HPDE6-E6E7 (cell line): ENCODE results near the gene MMP15.
"Not testable (repeated sequence)": the region's sequence is repeated elsewhere in the genome, so short reads cannot be mapped to it uniquely, and the experiment has no call there.

Experiments used
- DNase-seq: peaks from one replicate; pipeline ENCODE4 v3.0.0; 2011; ENCODE audit warnings: missing footprints; ENCODE audit errors: extremely low spot score

The MMP15 gene

DNA sequence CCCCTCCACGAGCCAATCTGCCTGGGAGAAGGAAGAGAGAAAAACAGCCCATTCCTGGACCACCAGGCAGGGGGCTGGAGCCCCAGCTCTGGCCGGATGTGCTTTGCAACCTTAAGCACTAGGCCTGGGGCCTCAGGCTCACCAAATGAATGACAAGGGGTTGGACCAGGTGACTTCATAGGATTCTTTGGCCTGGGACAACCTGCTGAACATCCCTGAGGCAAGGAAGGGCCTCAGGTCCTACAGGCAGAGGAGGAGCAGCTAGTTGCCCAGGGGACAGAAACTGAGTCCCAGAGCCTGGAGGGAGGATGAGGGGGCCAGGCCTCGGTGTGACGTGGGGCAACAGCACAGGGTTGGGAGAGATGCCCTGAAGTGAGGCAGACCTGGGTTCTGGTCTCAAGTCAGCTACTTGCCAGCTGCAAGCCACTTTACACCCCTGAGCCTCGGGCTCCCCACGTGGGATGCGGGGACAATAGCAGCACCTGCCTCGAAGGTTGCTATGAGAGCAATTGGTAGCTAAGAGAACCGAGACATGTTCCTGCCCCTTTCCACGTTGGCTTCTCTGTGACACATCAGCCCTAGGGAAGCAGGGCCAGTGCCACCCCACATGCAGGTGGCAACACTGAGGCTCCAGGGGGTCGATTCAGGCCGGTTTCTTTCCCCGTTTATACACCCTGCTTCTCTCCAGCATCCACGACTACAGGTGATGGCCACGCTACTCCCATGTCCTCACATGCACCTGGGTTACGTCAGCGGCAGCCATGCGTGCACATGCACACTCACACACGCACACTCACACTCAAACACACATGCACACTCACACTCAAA is 61.0 kb downstream of the MMP15 start:
- no peak for DNase-seq

DNA sequence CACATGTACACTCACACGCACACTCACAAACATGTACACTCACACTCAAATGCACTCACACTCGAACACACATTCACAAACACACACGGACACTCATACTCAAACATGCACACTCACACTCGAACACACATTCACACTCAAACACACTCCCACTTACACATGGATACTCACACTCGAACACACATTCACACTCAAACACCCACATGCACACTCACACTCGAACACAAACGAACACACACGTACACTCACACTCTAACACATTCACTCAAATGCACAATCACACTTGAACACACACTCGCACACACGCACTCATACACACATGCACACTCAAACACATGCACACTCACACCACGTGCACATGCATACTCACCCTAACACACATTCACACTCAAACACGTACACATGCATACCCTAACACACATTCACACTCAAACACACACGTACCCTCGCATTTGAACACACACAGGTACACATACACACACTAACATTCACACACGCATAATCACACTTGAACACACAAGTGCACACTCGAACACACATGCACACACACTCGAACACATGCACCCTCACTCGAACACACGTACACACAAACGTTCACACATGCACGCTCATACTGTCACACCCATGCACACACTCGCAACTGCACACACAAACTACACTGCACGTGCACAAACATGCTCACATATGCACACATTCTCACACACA is 61.8 kb downstream of the MMP15 start:
- no peak for DNase-seq

DNA sequence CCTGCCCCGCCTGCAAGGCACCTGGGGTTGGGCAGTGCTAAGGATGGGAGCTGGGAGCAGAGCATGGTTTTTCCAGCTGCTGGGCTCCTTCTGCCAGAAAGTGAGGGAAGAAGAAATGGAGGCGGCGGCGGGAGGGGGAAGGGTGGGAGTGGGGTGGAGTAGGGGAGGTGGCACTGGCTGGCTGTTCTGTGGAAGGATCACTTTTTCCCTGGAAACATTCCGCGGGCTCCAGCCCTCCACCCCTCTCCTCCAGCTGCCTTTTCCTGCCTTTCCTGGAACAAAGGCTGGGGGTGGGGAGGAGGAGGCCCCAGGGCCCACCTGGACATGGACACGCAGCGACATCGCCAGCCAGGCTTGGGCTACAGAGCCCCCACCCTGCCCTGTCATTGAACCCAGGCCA is 62.5 kb downstream of the MMP15 start:
- DNase-seq: no peak

DNA sequence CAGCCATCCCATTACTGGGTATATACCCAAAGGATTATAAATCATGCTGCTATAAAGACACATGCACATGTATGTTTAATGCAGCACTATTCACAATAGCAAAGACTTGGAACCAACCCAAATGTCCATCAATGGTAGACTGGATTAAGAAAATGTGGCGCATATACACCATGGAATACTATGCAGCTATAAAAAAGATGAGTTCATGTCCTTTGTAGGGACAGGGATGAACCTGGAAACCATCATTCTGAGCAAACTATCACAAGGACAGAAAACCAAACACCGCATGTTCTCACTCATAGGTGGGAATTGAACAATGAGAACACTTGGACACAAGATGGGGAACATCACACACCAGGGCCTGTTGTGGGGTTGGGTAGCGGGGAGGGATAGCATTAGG is 64.8 kb downstream of the MMP15 start:
- DNase-seq: not testable (repeated sequence)

DNA sequence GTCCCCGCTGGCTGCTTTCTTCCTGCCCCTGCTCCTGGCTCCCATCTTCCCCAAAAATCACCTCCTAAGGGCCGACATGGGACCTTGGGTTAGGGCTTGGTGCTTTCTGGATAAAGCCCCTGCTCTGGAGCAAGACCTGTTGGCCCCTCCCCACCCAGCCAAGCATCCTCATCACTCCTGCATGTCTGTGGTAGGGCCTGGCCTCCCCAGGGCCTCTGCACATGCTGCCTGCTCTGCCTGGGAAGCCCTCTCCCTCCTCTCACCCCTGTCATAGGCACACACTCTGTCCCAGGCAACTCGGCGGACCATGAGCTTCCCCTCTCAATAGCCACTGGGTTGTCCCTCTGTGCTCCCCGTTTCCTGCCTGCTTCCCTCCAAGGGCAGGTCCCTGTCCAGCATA is 68.5 kb downstream of the MMP15 start:
- no peak for DNase-seq

DNA sequence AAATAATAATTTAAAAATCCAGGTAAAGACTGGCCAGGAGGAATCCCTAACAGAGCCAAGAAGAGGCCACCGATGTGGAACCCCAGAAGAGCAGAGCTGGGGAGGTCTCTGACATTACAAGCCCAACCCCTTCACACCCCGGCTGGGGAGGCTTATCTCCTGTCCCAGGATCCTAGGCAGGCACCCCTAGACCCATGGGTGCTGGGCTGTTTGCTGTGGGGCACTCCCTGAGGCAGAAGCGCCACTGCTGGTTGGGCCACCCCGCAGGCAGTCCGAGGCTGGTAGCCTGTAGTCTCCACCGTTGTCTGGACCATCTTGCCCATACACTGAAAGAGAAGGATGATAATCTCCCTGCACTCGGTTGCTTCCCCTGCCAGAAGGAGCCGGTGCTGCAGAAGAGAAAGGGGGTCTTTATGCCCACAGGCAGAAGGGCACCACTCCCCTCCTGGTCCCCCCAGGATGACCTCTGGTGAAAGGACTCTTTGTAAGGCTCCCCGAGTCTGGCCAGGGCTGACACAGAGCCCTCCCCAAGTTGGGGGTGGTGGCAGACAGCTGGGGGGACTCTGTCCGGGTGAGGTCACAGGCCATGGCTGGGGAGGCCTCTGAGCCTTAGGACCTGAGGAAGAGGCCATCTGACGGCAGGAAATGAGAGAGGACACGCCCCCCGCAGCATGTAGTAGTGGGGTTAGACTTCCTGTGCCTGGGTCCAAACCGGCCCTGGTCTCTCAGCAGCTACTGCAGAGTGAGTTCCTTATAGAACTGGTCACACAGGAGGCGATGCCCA is 69.4 kb downstream of the MMP15 start:
- DNase-seq: no peak

DNA sequence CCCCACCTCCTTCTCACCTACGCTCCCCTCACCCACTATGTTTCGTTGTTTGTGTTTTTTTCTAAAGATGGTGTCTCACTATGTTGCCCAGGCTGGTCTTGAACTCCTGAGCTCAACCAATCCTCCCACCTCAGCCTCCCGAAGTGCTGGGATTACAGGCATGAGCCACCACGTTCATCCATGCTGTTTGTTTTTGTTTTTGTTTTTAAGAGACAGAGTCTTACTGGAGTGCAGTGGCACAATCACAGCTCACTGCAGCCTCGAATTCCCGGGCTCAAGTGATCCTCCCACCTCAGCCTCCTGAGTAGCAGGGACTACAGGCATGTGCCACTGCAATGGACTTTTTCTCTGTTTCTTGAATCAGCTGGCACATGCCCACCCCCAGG is 70.0 kb downstream of the MMP15 start:
- DNase-seq: not testable (repeated sequence)

DNA sequence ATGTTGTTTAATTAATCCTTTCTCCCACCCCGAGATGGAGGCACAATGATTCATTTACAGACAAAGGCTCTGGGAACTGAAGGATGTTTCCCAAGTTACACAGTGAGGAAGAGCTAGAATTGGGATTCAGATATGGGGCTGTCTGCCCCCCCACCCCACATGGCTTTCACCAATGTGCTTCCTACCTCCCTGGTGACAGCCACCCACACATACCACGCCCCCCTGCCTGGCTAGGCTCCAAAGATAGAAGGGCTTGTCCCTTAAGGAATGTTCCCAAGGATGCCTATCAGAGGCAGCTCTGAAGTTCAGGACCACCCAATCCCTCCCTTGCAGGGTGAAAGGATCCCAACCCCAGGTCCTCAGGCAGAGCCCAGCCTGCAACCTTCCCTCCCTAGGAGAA is 70.7 kb downstream of the MMP15 start:
- no peak for DNase-seq
